ENCODE data around the gene UCN.
A peak's percentile ranks its signal among the peaks of the same experiment; 100 is the strongest.
"Not testable (repeated sequence)": the region's sequence is repeated elsewhere in the genome, so short reads cannot be mapped to it uniquely, and the experiment has no call there.

UCN gene

DNA sequence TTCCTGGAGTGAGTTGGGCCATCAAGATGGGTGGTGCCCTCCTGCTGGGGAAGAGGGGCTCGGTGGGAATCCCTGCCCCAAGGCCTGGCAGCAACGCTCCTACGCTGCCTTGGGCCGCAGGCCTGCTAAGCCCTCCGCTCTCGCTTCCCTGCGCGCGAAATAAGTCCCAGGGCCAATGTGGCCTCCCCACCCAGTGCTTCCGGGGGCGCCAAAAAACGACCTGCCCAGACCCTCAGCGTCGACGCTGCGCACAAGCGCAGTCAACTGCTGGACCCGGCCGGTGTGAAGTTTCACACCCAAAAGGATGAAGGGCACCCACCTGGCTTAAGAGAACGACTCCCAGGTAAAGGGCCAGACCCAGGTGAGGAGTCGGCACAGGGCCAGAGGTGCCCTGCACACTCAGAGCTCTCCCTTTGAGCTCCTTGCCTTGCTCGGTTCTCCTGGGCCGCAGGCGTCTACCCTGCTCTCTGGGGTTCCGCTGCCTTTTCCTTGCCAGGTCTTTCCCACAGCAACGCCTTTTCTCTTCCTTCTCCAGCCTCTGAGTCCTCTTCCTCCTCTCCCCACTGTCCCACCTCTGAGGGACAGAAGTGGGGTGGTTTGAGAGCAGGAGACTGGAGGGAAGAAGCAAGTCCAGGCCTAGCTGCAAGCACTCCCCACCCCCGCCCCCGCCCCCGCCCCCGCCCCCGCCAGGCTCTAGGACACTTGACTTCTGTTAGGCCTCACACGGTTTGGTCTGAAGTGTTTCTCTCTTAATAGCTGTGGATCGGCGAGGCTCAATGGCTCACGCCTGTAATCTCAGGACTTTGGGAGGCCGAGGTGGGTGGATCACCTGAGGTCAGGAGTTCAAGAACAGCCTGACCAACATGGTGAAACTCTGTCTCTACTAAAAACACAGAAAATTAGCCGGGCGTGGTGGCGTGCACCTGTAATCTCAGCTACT, 32.8 kb downstream of the UCN start, which contains the start of gene DNAJC5G:
Gene DNAJC5G (plus strand): TSS at position 223 of the 940 bp plus-strand sequence. CDS start 1,296 bp downstream, outside the sequence.
- Histone ChIP-seq H3K4me1 (ENCODE audit: control insufficient read depth, insufficient read depth, low read length) (peaks cover 2% of the 10 kb centered on the region), H3K9me3 (ENCODE audit: control insufficient read depth, insufficient read depth, low read length) (no peaks in the 10 kb centered on the region), H3K9ac (ENCODE audit: low read depth, low read length) (no peak within 1 kb of the TSS), H3K36me3 (ENCODE audit: control insufficient read depth, insufficient read depth, low read length) (no peaks in the 10 kb centered on the region), H3K27me3 (ENCODE audit: control insufficient read depth, insufficient read depth, low read length) (peaks cover 3% of the 10 kb centered on the region), H3K4me3 (ENCODE audit: low read depth, low read length) (no peak within 1 kb of the TSS)

- H3K36me3 ChIP-seq (ENCODE audit: control insufficient read depth, insufficient read depth, low read length); H3K4me3 ChIP-seq (ENCODE audit: low read depth, low read length); H3K4me1 ChIP-seq (ENCODE audit: control insufficient read depth, insufficient read depth, low read length); H3K9me3 ChIP-seq (ENCODE audit: control insufficient read depth, insufficient read depth, low read length); H3K9ac ChIP-seq (ENCODE audit: low read depth, low read length): not testable (repeated sequence)
- peaks cover 11% of the 10 kb centered on the region for H3K27me3 ChIP-seq (ENCODE audit: control insufficient read depth, insufficient read depth, low read length)
Observed at GRCh38 chr2:27272537-27273522, 35.4 kb downstream of the UCN start.

GRCh38 chr2:27271631-27272340, 36.5 kb downstream of the UCN start:
- no peak overlapping the region for H3K9ac ChIP-seq (ENCODE audit: low read depth, low read length)
- H3K4me3 ChIP-seq (ENCODE audit: low read depth, low read length): no peak overlapping the region
- H3K4me1 ChIP-seq (ENCODE audit: control insufficient read depth, insufficient read depth, low read length): peaks cover 2% of the 10 kb centered on the region
- no peaks in the 10 kb centered on the region for H3K36me3 ChIP-seq (ENCODE audit: control insufficient read depth, insufficient read depth, low read length)
- H3K9me3 ChIP-seq (ENCODE audit: control insufficient read depth, insufficient read depth, low read length): no peaks in the 10 kb centered on the region
- peaks cover 17% of the 10 kb centered on the region for H3K27me3 ChIP-seq (ENCODE audit: control insufficient read depth, insufficient read depth, low read length)

DNA sequence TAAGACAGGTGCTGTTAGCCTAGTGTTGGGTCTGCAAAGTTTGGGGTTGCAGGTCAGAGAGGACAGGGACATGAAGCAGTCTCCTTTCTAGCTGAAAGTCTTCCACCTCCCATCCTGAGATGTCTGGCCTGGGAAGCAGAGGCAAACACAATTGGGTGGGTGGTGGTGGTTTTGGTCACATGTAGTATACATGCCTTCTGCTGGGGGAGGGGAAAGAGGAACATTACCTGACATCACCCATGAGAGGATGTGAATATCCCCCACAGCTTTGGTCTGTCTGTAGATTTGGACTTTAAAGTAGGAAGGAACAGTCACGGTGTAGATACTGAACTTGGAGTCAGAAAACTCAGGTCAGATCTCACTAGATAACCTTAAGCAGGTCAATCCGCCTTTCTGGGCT, 37.6 kb downstream of the UCN start:
- Histone ChIP-seq H3K9me3 (ENCODE audit: control insufficient read depth, insufficient read depth, low read length) (no peaks in the 10 kb centered on the region), H3K4me1 (ENCODE audit: control insufficient read depth, insufficient read depth, low read length) (peaks cover 2% of the 10 kb centered on the region), H3K9ac (ENCODE audit: low read depth, low read length) (no peak overlapping the region), H3K27me3 (ENCODE audit: control insufficient read depth, insufficient read depth, low read length) (peaks cover 28% of the 10 kb centered on the region), H3K36me3 (ENCODE audit: control insufficient read depth, insufficient read depth, low read length) (no peaks in the 10 kb centered on the region), H3K4me3 (ENCODE audit: low read depth, low read length) (no peak overlapping the region)

- no peaks in the 10 kb centered on the region for H3K4me1 ChIP-seq (ENCODE audit: control insufficient read depth, insufficient read depth, low read length)
- H3K36me3 ChIP-seq (ENCODE audit: control insufficient read depth, insufficient read depth, low read length): no peaks in the 10 kb centered on the region
- H3K4me3 ChIP-seq (ENCODE audit: low read depth, low read length): no peak overlapping the region
- no peak overlapping the region for H3K9ac ChIP-seq (ENCODE audit: low read depth, low read length)
- H3K27me3 ChIP-seq (ENCODE audit: control insufficient read depth, insufficient read depth, low read length): peaks cover 33% of the 10 kb centered on the region
- no peaks in the 10 kb centered on the region for H3K9me3 ChIP-seq (ENCODE audit: control insufficient read depth, insufficient read depth, low read length)
Observed at GRCh38 chr2:27270131-27270530, 38.1 kb downstream of the UCN start.

DNA sequence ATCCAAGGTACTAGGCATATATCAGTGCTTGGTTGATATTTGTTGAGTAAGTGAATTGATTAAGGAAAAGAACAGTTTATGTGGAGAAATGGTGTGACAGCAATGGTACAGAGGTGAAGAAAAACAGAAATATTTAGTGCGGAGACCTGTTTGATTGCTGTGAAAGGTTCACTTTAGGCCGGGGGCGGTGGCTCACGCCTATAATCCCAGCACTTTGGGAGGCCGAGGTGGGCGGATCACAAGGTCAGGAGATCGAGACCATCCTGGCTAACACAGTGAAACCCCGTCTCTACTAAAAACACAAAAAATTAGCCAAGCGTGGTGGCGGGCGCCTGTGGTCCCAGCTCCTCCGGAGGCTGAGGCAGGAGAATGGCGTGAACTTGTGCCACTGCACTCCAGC, 39.9 kb downstream of the UCN start:
- not testable (repeated sequence) for H3K9me3 ChIP-seq (ENCODE audit: control insufficient read depth, insufficient read depth, low read length); H3K36me3 ChIP-seq (ENCODE audit: control insufficient read depth, insufficient read depth, low read length); H3K4me3 ChIP-seq (ENCODE audit: low read depth, low read length); H3K4me1 ChIP-seq (ENCODE audit: control insufficient read depth, insufficient read depth, low read length); H3K9ac ChIP-seq (ENCODE audit: low read depth, low read length)
- H3K27me3 ChIP-seq (ENCODE audit: control insufficient read depth, insufficient read depth, low read length): peaks cover 51% of the 10 kb centered on the region

- Histone ChIP-seq H3K4me1 (ENCODE audit: control insufficient read depth, insufficient read depth, low read length) (no peaks in the 10 kb centered on the region), H3K4me3 (ENCODE audit: low read depth, low read length) (peak overlapping the region; percentile 13), H3K36me3 (ENCODE audit: control insufficient read depth, insufficient read depth, low read length) (no peaks in the 10 kb centered on the region), H3K9me3 (ENCODE audit: control insufficient read depth, insufficient read depth, low read length) (no peaks in the 10 kb centered on the region), H3K9ac (ENCODE audit: low read depth, low read length) (no peak overlapping the region), H3K27me3 (ENCODE audit: control insufficient read depth, insufficient read depth, low read length) (peaks cover 69% of the 10 kb centered on the region)
Observed at GRCh38 chr2:27265536-27265870, 42.7 kb downstream of the UCN start.

DNA sequence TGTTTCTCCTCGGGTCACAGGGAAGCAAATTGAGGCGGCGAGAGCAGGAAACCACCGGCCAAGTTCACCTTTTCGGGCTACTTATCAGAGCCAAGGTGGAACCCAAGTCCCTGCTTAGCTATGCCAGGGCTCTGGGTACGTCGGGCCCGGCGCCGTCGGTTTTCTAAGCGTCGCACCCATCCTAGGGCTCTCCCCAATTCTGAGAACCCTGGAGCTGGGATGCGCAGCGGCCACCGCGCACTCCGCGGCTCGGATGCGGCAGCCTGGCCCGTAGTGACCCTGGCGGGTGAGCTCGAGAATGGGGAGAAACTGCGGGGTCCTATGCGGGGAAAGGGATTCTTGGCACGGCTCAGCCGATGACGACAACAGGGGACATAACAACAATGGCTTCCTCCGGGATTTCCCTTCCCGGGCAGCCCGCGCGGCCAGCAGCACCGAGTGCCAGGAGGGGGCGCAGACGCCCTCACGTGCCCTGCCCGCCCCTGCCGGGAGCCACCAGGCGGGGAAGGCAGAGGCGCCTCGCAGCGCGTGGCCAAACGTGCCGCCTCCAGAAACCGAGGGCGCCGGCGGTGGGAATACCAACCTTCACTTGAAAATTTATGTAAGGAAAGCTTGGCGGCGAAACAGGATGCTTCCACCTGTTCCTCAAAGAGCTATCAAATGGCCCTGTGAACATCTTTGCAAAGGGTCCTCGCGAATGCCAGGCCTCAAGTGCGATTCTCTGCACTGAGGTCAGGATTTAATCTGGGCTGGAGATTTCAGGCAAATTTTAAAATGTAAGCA, 43.3 kb downstream of the UCN start:
- Histone ChIP-seq H3K4me1 (ENCODE audit: control insufficient read depth, insufficient read depth, low read length) (no peaks in the 10 kb centered on the region), H3K9ac (ENCODE audit: low read depth, low read length) (peak overlapping the region; percentile 58), H3K36me3 (ENCODE audit: control insufficient read depth, insufficient read depth, low read length) (no peaks in the 10 kb centered on the region), H3K4me3 (ENCODE audit: low read depth, low read length) (peak overlapping the region; percentile 72), H3K27me3 (ENCODE audit: control insufficient read depth, insufficient read depth, low read length) (peaks cover 75% of the 10 kb centered on the region), H3K9me3 (ENCODE audit: control insufficient read depth, insufficient read depth, low read length) (no peaks in the 10 kb centered on the region)

DNA sequence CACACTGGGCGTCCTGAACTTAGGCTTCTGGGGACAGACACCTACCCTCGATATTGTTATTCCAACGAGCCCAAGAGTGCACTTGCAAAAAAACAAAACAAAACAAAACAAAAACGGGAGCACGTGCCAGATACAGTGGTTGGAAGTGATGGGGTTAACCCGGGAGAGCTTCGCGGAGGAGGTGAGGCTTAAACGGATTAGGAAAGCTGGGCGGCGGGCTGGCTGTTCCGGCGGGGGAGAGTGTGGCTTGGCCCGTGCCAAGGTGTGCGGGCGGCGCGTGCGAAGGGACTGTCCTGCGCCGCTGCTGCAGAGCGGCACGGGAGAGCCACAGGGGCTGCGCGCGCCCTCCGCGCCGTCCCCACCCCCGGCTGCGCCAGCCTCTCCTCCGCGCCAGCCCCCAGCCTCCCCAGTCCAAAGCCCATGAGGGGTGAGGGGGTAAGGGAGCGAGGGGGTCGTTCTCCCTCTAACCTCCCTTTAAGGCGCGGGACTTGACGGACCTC, 43.9 kb downstream of the UCN start:
- no peak overlapping the region for H3K9ac ChIP-seq (ENCODE audit: low read depth, low read length)
- no peaks in the 10 kb centered on the region for H3K4me1 ChIP-seq (ENCODE audit: control insufficient read depth, insufficient read depth, low read length)
- peak overlapping the region; percentile 72 for H3K4me3 ChIP-seq (ENCODE audit: low read depth, low read length)
- H3K36me3 ChIP-seq (ENCODE audit: control insufficient read depth, insufficient read depth, low read length): no peaks in the 10 kb centered on the region
- H3K9me3 ChIP-seq (ENCODE audit: control insufficient read depth, insufficient read depth, low read length): no peaks in the 10 kb centered on the region
- peaks cover 79% of the 10 kb centered on the region for H3K27me3 ChIP-seq (ENCODE audit: control insufficient read depth, insufficient read depth, low read length)

DNA sequence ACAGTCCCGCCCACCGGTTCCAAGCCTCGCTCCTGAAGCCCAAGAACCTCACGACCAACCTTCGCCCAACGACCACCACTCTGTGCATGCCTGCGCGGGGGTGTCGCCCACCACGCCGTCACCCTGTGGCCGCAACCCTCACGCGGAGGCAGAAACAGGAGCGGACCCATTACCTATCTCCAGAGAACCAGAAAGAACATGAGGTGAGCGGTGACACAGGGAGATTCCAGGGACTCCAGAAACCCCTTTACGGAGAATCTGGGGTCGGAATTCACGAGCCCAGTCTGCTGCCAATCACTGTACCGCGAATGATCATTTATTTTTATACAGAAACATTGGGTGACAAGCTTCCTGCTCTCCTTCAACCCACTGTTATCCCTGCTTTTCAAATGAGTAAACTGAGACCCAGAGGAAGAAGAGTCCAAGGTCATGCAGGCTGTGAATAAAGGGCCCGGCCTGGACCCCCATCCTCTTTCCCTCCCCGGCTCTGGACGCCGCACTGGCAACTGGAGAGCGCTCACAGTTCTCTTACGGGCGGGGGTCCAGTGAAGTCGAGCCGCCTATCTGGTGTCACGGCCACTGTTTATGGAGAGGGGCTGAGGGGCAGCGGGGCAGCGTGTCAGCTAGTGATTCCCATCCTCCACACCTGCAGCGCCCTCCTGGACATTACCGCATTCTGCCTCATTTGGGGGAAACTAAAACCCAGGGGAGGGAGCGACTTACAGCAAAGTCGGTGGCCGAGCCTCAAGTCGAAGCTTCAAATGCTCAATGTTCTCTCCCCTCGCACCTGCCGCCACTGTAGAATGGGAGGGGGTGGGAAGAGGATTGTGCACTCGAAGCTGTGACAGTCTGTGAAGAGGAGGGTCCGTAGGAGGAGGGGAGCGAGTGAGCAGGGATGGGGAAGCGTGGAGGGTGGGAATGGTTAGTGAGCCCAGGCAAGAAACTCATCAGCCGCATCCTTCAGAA, 44.7 kb downstream of the UCN start:
- H3K4me3 ChIP-seq (ENCODE audit: low read depth, low read length): peak overlapping the region; percentile 72
- H3K4me1 ChIP-seq (ENCODE audit: control insufficient read depth, insufficient read depth, low read length): no peaks in the 10 kb centered on the region

More for the DNA sequence above, 44.7 kb downstream of the UCN start:
- H3K9me3 ChIP-seq (ENCODE audit: control insufficient read depth, insufficient read depth, low read length): no peaks in the 10 kb centered on the region
- H3K36me3 ChIP-seq (ENCODE audit: control insufficient read depth, insufficient read depth, low read length): no peaks in the 10 kb centered on the region
- peaks cover 75% of the 10 kb centered on the region for H3K27me3 ChIP-seq (ENCODE audit: control insufficient read depth, insufficient read depth, low read length)
- H3K9ac ChIP-seq (ENCODE audit: low read depth, low read length): no peak overlapping the region

Measured in iPS-15b (cell line).